MM.1S (cell line): ENCODE data around the gene SNHG17.

Source experiments
- CTCF ChIP-seq: fragments of 300-600 bp; sonication (generic); IDR thresholded peaks from 2 replicates; pipeline ENCODE4 v1.5.1; 2016; ENCODE audit warnings: antibody characterized with exemption, low read length, mixed read lengths
- EZH2 ChIP-seq: fragments of 300-600 bp; sonication (generic); optimal IDR thresholded peaks from 2 replicates; pipeline ENCODE3; 2017; ENCODE audit warnings: low read depth, mild to moderate bottlenecking, antibody characterized with exemption, low read length, mixed read lengths
- EZH2phosphoT487 ChIP-seq: fragments of 300-600 bp; sonication (generic); IDR thresholded peaks from 2 replicates; pipeline ENCODE4 v1.6.1; 2018; ENCODE audit warnings: antibody characterized with exemption, low read length

- TF ChIP-seq CTCF (no peak), EZH2 (no peak), EZH2phosphoT487 (no peak)
Observed at GRCh38 chr20:38445901-38446425, 10.8 kb upstream of the SNHG17 start.
